ENCODE results near the gene AASDH.

AASDH gene

DNA sequence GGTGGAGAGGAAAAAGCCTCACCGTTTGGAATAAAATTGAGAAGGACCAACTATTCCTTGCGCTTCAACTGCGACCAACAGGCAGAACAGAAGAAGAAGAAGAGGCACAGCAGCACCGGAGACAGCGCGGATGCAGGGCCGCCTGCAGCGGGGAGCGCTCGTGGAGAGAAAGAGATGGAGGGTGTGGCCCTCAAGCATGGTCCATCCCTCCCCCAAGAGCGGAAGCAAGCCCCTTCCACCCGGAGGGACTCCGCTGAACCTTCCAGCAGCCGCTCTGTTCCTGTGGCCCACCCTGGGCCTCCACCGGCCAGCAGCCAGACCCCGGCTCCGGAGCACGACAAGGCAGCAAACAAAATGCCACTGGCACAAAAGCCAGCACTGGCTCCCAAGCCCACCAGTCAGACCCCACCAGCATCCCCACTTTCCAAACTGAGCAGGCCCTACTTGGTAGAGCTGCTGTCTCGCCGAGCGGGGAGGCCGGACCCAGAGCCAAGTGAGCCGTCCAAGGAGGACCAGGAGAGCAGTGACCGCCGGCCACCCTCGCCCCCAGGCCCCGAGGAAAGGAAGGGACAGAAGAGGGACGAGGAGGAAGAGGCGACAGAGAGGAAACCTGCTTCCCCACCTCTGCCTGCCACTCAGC, 71.2 kb downstream of the AASDH start:
- no peak for TF ChIP-seq GATA3 (IDR thresholded peaks at IDR 0.05; ENCODE audit: low read depth, low read length)

DNA sequence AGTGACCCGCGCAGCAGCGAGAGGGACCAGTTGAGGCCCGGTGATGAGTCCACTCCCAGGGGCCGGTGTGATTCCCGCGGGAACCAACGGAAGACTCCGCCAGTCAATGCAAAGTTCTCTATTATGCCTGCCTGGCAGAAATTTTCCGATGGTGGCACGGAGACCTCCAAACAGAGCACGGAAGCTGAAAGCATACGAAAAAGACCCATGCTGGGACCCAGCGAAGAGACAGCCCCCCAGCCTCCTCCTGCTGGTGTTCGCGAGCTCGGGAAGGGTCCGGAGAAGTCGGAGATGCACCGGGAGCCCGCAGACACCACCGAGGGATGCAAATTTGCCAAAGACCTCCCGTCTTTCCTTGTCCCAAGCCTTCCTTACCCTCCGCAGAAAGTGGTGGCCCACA, 71.7 kb downstream of the AASDH start:
- TF ChIP-seq GATA3 (IDR thresholded peaks at IDR 0.05; ENCODE audit: low read depth, low read length) (no peak), GATA2 (IDR thresholded peaks at IDR 0.05; ENCODE audit: low read depth, low read length) (no peak)

DNA sequence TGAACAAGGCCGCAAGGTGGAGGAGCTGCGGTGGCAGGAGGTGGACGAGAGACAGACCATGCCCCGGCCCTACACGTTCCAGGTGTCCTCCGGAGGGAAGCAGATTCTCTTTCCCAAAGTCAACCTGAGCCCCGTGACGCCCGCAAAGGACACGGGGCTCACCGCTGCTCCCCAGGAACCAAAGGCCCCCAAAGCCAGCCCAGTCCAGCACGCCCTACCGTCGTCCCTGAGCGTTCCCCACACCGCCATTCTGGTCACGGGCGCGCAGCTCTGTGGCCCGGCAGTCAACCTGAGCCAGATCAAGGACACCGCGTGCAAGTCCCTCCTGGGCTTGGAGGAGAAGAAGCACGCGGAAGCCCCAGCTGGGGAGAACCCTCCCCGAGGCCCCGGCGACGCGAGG, 72.2 kb downstream of the AASDH start:
- TF ChIP-seq GATA3 (IDR thresholded peaks at IDR 0.05; ENCODE audit: low read depth, low read length) (no peak), GATA2 (IDR thresholded peaks at IDR 0.05; ENCODE audit: low read depth, low read length) (no peak)

DNA sequence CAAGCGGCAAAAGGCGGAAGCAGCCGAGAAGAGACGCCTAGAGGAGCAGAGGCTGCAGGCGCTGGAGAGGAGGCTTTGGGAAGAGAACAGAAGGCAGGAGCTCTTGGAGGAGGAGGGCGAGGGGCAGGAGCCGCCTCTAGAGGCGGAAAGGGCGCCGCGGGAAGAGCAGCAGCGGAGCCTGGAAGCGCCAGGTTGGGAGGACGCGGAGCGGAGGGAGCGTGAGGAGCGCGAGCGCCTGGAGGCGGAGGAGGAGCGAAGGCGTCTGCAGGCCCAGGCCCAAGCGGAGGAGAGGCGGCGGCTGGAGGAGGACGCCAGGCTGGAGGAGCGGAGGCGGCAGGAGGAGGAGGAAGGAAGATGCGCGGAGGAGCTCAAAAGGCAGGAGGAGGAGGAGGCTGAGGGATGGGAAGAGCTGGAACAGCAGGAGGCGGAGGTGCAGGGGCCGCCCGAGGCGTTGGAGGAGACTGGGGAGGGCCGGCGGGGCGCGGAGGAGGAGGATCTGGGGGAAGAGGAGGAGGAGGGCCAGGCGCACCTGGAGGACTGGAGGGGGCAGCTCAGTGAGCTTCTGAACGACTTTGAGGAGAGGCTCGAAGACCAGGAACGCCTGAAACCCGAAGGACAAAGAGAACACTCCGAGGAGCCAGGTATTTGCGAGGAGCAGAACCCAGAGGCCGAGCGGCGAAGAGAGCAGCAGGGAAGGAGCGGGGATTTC, 72.9 kb downstream of the AASDH start:
- TF ChIP-seq GATA3 (IDR thresholded peaks at IDR 0.05; ENCODE audit: low read depth, low read length) (no peak), GATA2 (IDR thresholded peaks at IDR 0.05; ENCODE audit: low read depth, low read length) (no peak)

DNA sequence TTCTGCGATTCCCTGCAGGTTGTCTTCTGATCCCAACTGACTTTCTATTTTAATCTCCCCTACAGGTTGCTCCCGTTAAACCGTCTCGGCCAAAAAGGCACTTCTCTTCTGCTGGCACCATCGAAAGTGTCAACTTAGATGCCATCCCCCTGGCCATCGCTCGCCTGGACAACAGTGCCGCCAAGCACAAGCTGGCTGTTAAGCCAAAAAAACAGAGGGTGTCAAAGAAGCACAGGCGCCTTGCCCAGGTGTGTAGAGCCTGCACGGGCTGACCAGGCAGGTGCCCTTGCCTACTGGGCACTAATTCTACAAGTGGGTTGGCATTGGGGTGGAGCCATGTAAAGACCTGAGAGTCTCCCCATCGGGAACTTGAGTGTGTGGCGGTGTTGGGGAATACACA, 74.2 kb downstream of the AASDH start:
- no peak for TF ChIP-seq GATA3 (IDR thresholded peaks at IDR 0.05; ENCODE audit: low read depth, low read length)
- no peak for TF ChIP-seq GATA2 (IDR thresholded peaks at IDR 0.05; ENCODE audit: low read depth, low read length)

DNA sequence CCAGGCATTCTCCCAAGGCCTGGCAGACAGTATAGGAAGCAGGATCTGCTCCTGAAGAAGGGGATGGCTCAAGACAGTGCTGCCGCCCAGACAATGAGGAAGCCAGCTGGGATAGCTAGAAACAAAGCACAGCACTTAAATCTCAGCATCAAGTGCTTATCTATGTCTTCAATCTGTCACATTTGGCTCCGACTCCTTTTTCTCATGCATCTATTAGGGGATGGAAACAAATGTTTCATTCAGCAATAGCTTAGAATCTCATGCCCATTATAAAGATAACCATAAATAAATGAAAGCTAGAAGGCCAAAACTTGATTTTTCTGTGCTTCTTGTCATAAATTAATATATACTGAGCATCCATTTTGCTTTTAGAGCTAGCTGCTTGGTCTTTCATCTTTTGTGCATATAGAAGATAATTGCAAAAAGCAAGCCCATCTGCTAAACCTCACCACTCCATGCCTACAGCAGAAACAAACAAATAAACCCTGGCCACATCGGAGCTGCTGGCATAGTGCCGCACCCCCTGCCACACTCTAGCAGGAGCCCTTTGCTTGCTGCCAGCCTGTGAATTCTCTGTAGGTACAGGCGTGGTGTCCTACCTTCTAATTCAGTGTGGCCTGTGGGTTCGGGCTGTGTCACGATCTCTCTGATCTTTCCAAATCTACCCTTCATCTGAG, 75.9 kb downstream of the AASDH start:
- TF ChIP-seq GATA3 (IDR thresholded peaks at IDR 0.05; ENCODE audit: low read depth, low read length) (peak; percentile 55), GATA2 (IDR thresholded peaks at IDR 0.05; ENCODE audit: low read depth, low read length) (peak; percentile 80)

DNA sequence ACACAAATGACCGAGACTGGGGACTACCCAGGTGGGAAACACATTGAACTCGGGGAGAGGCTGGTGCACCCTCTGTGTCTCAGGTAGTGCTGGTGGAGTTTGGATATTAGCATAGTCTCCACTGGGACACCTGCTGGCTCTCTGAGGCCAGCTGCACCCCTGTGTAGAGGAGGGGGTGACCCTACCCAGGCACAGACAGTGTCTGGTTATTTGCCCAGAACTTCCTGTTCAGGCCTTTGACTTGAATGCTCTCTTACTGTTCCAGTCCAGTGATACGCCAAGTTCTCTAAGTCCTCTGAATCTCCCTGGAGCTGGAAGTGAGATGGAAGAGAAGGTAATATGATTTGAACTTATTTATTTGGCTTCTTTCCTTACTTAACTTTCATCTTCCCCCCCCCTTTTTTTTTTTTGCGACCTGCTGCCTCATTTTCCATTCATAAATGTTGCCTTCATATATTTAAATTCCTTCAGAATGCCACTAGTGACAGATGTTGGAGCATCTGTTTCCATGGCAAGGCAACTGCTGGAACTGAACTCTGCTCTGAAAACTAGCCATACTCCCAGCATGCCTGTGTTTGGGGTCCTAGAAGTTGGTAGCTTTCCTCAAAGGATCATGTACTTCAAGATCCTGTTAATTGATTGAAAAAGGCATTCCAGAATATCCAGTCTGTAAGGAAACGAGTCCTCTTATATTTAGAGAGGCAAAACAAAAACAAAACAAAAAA, 76.7 kb downstream of the AASDH start:
- TF ChIP-seq GATA2 (IDR thresholded peaks at IDR 0.05; ENCODE audit: low read depth, low read length) (no peak), GATA3 (IDR thresholded peaks at IDR 0.05; ENCODE audit: low read depth, low read length) (no peak)

DNA sequence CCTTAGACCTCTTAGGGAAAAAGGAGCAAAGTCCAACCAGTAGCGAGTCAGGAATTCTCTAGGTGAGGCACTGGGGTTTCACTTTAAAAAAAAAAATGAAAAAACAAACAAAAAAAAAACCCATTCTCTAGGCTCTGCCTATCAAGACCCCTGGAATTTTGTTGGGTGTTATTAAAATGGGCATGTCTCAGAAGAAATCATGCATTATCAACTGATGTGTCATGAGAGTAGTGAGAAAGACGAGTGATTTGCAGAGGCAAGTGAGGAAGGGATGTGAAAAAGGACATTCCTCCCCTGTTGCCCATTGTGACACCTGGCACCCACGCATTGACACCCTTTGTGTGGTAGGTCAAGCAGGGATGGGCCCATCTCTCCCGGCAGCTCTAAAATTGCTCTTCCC, 78.9 kb downstream of the AASDH start:
- no peak for TF ChIP-seq GATA3 (IDR thresholded peaks at IDR 0.05; ENCODE audit: low read depth, low read length)
- no peak for TF ChIP-seq GATA2 (IDR thresholded peaks at IDR 0.05; ENCODE audit: low read depth, low read length)

DNA sequence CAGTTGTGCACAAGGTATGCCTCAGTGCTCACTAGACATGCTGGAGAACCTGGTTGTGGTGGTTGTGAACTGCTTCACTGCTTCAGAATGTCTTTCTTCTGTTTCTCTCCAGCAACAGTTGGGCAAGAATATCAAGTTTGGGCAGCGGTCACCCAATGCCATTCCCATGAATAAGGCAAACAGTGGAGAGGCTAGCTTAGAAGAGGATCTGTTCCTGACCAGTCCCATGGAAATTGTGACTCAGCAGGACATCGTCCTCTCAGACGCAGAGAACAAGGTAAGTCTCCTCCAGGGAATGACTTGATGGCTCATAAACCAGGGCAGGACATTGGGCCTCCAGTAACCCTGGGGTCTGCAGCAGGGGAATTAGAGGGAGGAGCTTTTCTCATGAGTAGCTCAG, 79.9 kb downstream of the AASDH start:
- TF ChIP-seq GATA2 (IDR thresholded peaks at IDR 0.05; ENCODE audit: low read depth, low read length) (no peak), GATA3 (IDR thresholded peaks at IDR 0.05; ENCODE audit: low read depth, low read length) (no peak)

DNA sequence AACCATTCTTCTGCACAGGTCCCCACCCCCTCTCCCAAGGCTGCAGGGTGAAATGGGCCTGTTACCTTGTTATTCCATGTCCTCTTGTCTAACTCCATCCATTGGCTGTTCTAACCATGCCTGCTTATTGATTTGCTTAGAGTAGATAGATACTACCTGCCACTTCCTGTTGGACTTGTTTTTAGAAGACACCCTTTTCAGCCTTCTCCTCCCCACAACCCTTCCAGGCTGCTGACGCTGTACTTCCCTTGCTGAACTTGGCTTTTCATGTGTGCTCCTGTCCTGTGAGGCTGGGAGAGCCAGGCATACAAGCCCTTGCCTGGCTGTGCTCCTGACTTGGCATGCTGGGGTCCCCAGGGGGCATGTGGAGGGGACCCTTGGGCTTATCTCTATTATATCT, 81.9 kb downstream of the AASDH start:
- no peak for TF ChIP-seq GATA2 (IDR thresholded peaks at IDR 0.05; ENCODE audit: low read depth, low read length)
- TF ChIP-seq GATA3 (IDR thresholded peaks at IDR 0.05; ENCODE audit: low read depth, low read length) = no peak

DNA sequence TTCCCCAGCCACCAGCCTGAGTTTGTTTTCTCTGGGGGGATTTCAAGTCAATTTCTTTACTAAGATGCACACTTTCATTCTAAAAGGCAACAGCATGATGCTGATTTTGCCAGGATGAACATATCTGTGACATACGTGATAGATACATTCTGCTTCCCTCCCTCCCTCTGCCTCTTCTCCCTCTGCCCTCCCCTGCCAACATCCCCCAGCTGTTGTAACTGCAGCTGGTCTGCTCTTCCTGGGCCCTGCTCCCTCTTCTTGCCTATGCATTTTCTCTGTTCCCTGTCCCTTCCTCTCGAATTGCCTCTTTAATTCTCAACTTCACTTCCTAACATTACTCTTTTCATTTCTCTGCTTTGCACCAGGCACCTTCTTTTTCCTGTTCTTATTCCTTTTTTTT, 83.4 kb downstream of the AASDH start:
- no peak for TF ChIP-seq GATA3 (IDR thresholded peaks at IDR 0.05; ENCODE audit: low read depth, low read length)
- TF ChIP-seq GATA2 (IDR thresholded peaks at IDR 0.05; ENCODE audit: low read depth, low read length) = no peak

DNA sequence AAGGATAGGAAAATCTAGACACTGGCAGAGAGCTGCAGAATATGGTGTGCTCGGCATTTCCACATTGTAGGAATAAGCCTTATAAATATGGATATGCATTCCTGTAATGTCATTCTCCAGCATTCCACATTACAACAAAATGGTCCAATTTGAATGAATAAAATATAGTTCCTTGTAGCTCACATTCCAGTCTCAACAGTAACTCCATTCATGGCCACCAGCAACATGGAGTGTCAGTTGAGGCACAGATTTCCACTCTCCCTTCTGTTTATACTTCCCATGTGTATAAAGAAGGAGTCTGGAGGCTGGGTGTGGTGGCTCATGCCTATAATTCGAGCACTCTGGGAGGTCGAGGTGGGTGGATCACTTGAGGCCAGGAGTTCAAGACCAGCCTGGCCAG, 84.5 kb downstream of the AASDH start:
- TF ChIP-seq GATA3 (IDR thresholded peaks at IDR 0.05; ENCODE audit: low read depth, low read length) (no peak), GATA2 (IDR thresholded peaks at IDR 0.05; ENCODE audit: low read depth, low read length) (no peak)

DNA sequence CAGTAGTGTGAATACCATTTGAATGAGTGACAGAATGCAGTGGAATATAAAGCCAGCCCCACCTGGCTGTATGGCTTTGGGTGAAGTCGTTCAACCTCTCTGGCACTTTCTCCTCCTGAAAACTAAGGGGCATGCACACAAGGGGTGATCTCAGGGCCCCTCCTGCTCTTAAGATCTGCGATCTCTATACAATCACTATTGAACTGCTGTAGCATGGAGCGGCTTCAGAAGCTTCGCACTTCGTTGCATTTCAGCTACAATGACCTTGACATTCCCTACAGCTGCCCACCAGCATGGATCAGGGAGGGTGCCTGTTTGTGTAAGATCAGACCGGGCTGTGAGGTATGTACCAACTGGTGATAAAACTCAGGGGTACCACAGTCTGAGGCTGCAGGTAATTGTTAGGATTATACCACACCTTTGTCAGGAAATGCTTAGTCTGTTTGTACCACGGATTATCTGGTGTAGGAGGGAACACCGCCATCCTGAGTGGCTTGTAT, 85.2 kb downstream of the AASDH start:
- TF ChIP-seq GATA3 (IDR thresholded peaks at IDR 0.05; ENCODE audit: low read depth, low read length) = no peak
